ENCODE data around the gene PSMB7.

The PSMB7 gene

DNA sequence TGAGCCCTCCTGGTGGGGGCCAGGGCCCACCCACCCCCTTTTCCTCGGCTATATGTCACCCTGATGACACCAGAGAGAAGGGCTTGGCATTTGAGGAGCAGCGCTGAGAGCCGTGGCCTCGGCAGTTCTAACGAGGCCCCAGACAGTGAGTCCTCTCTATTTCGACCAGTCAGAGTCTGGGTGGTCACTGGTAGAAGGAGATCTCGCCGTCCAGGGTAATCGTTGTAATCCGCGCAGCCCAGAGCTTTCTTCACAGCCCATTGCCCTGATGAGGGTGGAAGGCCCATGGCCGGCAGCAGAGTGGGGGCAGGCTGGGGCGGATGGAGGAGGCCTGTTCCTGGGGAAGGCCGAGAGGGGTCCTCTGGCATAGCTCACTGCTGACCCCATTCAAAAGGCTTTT is 70.2 kb downstream of the PSMB7 start:
- Histone ChIP-seq H3K27me3 (ENCODE audit: control insufficient read depth, low read length) (no peaks in the 10 kb centered on the region), H3K4me1 (ENCODE audit: control insufficient read depth, low read length) (no peaks in the 10 kb centered on the region), H3K9me3 (ENCODE audit: control insufficient read depth, insufficient read depth, low read length) (no peaks in the 10 kb centered on the region), H3K4me2 (ENCODE audit: low read length) (no peak overlapping the region), H3K36me3 (ENCODE audit: control insufficient read depth, low read length) (no peaks in the 10 kb centered on the region), H3K4me3 (ENCODE audit: low read length) (no peak overlapping the region), H3K79me2 (ENCODE audit: control insufficient read depth, low read length) (no peaks in the 10 kb centered on the region), H4K20me1 (ENCODE audit: control insufficient read depth, insufficient read depth, low read depth, low read length) (no peaks in the 10 kb centered on the region), H3K9me2 (replicated peaks; ENCODE audit: control insufficient read depth, low read length) (no peaks in the 10 kb centered on the region), H3F3A (ENCODE audit: control insufficient read depth, insufficient read depth) (no peaks in the 10 kb centered on the region), H3K27ac (ENCODE audit: low read depth, low read length) (no peak overlapping the region)
- TF ChIP-seq CTCF (IDR thresholded peaks at IDR 0.05; ENCODE audit: low read depth, low read length, poor library complexity, severe bottlenecking) (no peak), EZH2phosphoT487 (IDR thresholded peaks at IDR 0.05; ENCODE audit: borderline replicate concordance, low read length) (no peak)

- H3K27me3 ChIP-seq (ENCODE audit: control insufficient read depth, low read length): no peaks in the 10 kb centered on the region
- no peak overlapping the region for H3K27ac ChIP-seq (ENCODE audit: low read depth, low read length)
- no peak overlapping the region for H3K4me3 ChIP-seq (ENCODE audit: low read length)
- H3F3A ChIP-seq (ENCODE audit: control insufficient read depth, insufficient read depth): no peaks in the 10 kb centered on the region
- H3K9me3 ChIP-seq (ENCODE audit: control insufficient read depth, insufficient read depth, low read length): no peaks in the 10 kb centered on the region
- H3K36me3 ChIP-seq (ENCODE audit: control insufficient read depth, low read length): no peaks in the 10 kb centered on the region
- H4K20me1 ChIP-seq (ENCODE audit: control insufficient read depth, insufficient read depth, low read depth, low read length): no peaks in the 10 kb centered on the region
- TF ChIP-seq EZH2phosphoT487 (IDR thresholded peaks at IDR 0.05; ENCODE audit: borderline replicate concordance, low read length) (no peak), CTCF (IDR thresholded peaks at IDR 0.05; ENCODE audit: low read depth, low read length, poor library complexity, severe bottlenecking) (no peak)
- H3K79me2 ChIP-seq (ENCODE audit: control insufficient read depth, low read length): no peaks in the 10 kb centered on the region
- no peaks in the 10 kb centered on the region for H3K9me2 ChIP-seq (replicated peaks; ENCODE audit: control insufficient read depth, low read length)
- no peak overlapping the region for H3K4me2 ChIP-seq (ENCODE audit: low read length)
- no peaks in the 10 kb centered on the region for H3K4me1 ChIP-seq (ENCODE audit: control insufficient read depth, low read length)
These were observed 70.8 kb downstream of the PSMB7 start for GRCh38 chr9:124344291-124345050.

- no peaks in the 10 kb centered on the region for H4K20me1 ChIP-seq (ENCODE audit: control insufficient read depth, insufficient read depth, low read depth, low read length)
- TF ChIP-seq EZH2phosphoT487 (IDR thresholded peaks at IDR 0.05; ENCODE audit: borderline replicate concordance, low read length): no peak
- no peak overlapping the region for H3K4me3 ChIP-seq (ENCODE audit: low read length)
- no peaks in the 10 kb centered on the region for H3K36me3 ChIP-seq (ENCODE audit: control insufficient read depth, low read length)
- no peaks in the 10 kb centered on the region for H3F3A ChIP-seq (ENCODE audit: control insufficient read depth, insufficient read depth)
- H3K27ac ChIP-seq (ENCODE audit: low read depth, low read length): no peak overlapping the region
- no peaks in the 10 kb centered on the region for H3K9me2 ChIP-seq (replicated peaks; ENCODE audit: control insufficient read depth, low read length)
- H3K4me2 ChIP-seq (ENCODE audit: low read length): no peak overlapping the region
- no peaks in the 10 kb centered on the region for H3K4me1 ChIP-seq (ENCODE audit: control insufficient read depth, low read length)
- H3K27me3 ChIP-seq (ENCODE audit: control insufficient read depth, low read length): no peaks in the 10 kb centered on the region
- no peaks in the 10 kb centered on the region for H3K79me2 ChIP-seq (ENCODE audit: control insufficient read depth, low read length)
- no peaks in the 10 kb centered on the region for H3K9me3 ChIP-seq (ENCODE audit: control insufficient read depth, insufficient read depth, low read length)
These were observed 71.5 kb downstream of the PSMB7 start for GRCh38 chr9:124343533-124344290.

Data from DOHH2 (cell line).